Measurements from ENCODE around the gene MYNN. TPM values are rescaled to one million over a fixed set of nuclear protein-coding genes. Genes with fewer than 3 reads are reported as not detected.

Gene MYNN
- total RNA-seq, 1 experiment from 2014 or later = 20.5 TPM

DNA sequence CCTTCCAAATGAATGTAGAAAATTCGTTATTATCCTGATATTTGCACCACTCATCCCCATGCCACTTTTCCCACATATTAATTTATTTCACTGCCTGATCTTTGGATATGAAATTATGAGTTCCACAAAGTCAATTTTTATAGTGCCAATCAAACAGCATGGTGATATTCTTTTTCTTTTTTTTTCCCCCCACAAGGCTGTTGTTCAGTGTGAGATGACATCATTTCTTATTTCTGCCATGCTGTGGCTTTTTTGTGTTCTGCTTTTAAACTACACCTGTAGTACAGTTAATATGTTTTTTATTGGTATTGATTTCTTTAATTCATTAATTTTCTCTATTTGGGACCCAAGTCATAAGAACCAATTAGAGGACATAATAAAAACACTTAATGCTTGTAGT lies 14.6 kb downstream of the MYNN start:
- no TSS peak for BruUV-seq (replicated peaks)
- TF ChIP-seq, protein P1, sequence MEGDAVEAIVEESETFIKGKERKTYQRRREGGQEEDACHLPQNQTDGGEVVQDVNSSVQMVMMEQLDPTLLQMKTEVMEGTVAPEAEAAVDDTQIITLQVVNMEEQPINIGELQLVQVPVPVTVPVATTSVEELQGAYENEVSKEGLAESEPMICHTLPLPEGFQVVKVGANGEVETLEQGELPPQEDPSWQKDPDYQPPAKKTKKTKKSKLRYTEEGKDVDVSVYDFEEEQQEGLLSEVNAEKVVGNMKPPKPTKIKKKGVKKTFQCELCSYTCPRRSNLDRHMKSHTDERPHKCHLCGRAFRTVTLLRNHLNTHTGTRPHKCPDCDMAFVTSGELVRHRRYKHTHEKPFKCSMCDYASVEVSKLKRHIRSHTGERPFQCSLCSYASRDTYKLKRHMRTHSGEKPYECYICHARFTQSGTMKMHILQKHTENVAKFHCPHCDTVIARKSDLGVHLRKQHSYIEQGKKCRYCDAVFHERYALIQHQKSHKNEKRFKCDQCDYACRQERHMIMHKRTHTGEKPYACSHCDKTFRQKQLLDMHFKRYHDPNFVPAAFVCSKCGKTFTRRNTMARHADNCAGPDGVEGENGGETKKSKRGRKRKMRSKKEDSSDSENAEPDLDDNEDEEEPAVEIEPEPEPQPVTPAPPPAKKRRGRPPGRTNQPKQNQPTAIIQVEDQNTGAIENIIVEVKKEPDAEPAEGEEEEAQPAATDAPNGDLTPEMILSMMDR (conservative IDR thresholded peaks at IDR 0.05; ENCODE audit: low read depth, low read length) = no peak
- TF ChIP-seq EZH2 (IDR thresholded peaks at IDR 0.05; ENCODE audit: borderline replicate concordance, low read depth, low read length, poor library complexity, severe bottlenecking) = no peak
- POLR2A ChIA-PET (ENCODE audit: low non-redundant PET) = no interaction called here
- CTCF ChIA-PET = no interaction called here
- Histone ChIP-seq H3K36me3 (ENCODE audit: insufficient read depth, low read length, poor library complexity, severe bottlenecking) (peaks cover 54% of the 10 kb centered on the region), H3K9me3 (ENCODE audit: low read depth, low read length, poor library complexity, severe bottlenecking) (no peaks in the 10 kb centered on the region), H3K27me3 (replicated peaks; ENCODE audit: insufficient read depth, low read depth, low read length, poor library complexity) (no peaks in the 10 kb centered on the region), H3K27ac (ENCODE audit: low read depth, low read length, poor library complexity, severe bottlenecking) (no peak overlapping the region), H3K4me1 (ENCODE audit: insufficient read depth, low read length, poor library complexity, severe bottlenecking) (no peaks in the 10 kb centered on the region), H3K4me3 (ENCODE audit: low read depth, low read length, poor library complexity, severe bottlenecking) (no peak overlapping the region)
- intact Hi-C loops (cut with micrococcal nuclease; ENCODE audit: unreplicated experiment) = no loop called here
- DNase-seq (ENCODE audit: low spot score) = no peak

DNA sequence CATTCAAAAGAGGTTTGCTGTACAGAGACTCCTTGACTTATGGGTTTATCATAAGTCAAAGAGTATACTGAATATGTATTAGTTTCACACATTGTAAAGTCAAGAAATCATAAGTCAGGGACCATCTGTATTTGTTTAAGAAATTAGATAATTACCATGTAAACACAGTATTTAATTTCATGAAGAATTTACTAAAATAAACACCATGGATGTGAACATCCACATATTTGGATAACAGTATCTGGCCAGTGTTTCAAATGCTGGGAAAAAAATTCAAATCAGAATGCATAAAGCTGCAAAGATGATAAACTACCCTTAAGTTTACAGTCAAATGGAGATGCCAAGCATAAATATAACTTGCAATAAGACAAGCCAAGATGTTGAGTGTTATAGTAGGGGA lies 17.0 kb downstream of the MYNN start:
- intact Hi-C loops (cut with micrococcal nuclease; ENCODE audit: unreplicated experiment) = no loop called here
- ChIA-PET POLR2A (ENCODE audit: low non-redundant PET) (no interaction called here), CTCF (interaction anchor here (0.6 kb wide), 1 partner anchor 18 kb away, joined by 11 read pairs; no protein-coding TSS in a partner anchor)
- H3K36me3 ChIP-seq (ENCODE audit: insufficient read depth, low read length, poor library complexity, severe bottlenecking) = peaks cover 30% of the 10 kb centered on the region
- TF ChIP-seq EZH2 (IDR thresholded peaks at IDR 0.05; ENCODE audit: borderline replicate concordance, low read depth, low read length, poor library complexity, severe bottlenecking) = no peak
- TF ChIP-seq, protein P1 (conservative IDR thresholded peaks at IDR 0.05; ENCODE audit: low read depth, low read length) = no peak
- H3K27me3 ChIP-seq (replicated peaks; ENCODE audit: insufficient read depth, low read depth, low read length, poor library complexity) = no peaks in the 10 kb centered on the region
- H3K9me3 ChIP-seq (ENCODE audit: low read depth, low read length, poor library complexity, severe bottlenecking) = no peaks in the 10 kb centered on the region
- BruUV-seq (replicated peaks) = no TSS peak
- H3K4me3 ChIP-seq (ENCODE audit: low read depth, low read length, poor library complexity, severe bottlenecking) = no peak overlapping the region
- H3K4me1 ChIP-seq (ENCODE audit: insufficient read depth, low read length, poor library complexity, severe bottlenecking) = no peaks in the 10 kb centered on the region
- H3K27ac ChIP-seq (ENCODE audit: low read depth, low read length, poor library complexity, severe bottlenecking) = no peak overlapping the region
- no peak for DNase-seq (ENCODE audit: low spot score)

DNA sequence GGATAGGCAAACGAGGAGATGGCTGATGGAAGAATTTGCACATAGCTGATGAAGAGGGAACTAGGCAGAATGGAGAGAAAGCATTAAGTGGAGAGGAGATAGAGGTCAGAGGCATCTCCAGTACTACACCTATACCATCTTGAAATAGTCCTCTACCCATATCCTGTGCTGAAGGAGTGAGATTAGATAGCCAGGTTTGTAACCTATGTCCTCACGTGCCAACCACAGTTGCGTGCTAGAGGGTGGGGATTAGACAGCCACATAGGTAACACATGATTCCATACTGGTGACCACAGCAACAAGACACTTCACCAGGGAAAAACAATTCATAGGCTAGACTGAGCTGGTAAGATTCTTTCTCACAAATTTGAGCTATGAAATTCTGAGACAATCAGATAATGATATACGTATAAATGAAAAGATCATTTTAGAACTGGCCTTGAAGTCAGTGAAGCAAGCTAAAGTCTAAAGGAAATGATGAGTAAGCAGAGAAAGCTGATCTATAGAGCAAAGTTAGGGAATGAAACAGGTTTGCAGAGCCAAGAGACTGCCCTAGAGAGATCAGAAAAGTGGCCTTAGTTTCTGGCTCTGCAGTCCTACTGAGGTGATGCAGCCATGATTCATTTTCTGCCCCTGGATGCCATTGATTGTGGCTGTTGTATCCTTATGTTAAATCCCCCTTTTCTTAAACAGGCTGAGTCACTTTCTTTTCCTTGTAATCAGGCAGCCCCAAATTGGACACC lies 17.7 kb downstream of the MYNN start:
- POLR2A ChIA-PET (ENCODE audit: low non-redundant PET) = no interaction called here
- intact Hi-C loops (cut with micrococcal nuclease; ENCODE audit: unreplicated experiment) = no loop called here

More for the DNA sequence above, 17.7 kb downstream of the MYNN start:
- Histone ChIP-seq H3K36me3 (ENCODE audit: insufficient read depth, low read length, poor library complexity, severe bottlenecking) (peaks cover 24% of the 10 kb centered on the region), H3K4me3 (ENCODE audit: low read depth, low read length, poor library complexity, severe bottlenecking) (no peak overlapping the region), H3K9me3 (ENCODE audit: low read depth, low read length, poor library complexity, severe bottlenecking) (no peaks in the 10 kb centered on the region), H3K27me3 (replicated peaks; ENCODE audit: insufficient read depth, low read depth, low read length, poor library complexity) (no peaks in the 10 kb centered on the region), H3K27ac (ENCODE audit: low read depth, low read length, poor library complexity, severe bottlenecking) (no peak overlapping the region), H3K4me1 (ENCODE audit: insufficient read depth, low read length, poor library complexity, severe bottlenecking) (no peaks in the 10 kb centered on the region)
- CTCF ChIA-PET = interaction anchor here (0.6 kb wide), 1 partner anchor 18 kb away, joined by 11 read pairs; no protein-coding TSS in a partner anchor
- BruUV-seq (replicated peaks) = no TSS peak
- TF ChIP-seq EZH2 (IDR thresholded peaks at IDR 0.05; ENCODE audit: borderline replicate concordance, low read depth, low read length, poor library complexity, severe bottlenecking) = no peak
- TF ChIP-seq, protein P1 (conservative IDR thresholded peaks at IDR 0.05; ENCODE audit: low read depth, low read length) = no peak
- DNase-seq (ENCODE audit: low spot score) = no peak

All from A673 (cell line).